Measurements from ENCODE around the gene DOCK4. TPM values are rescaled to one million over a fixed set of nuclear protein-coding genes. Genes with fewer than 3 reads are reported as not detected.

DOCK4 gene
- total RNA-seq, 3 donors from 2014 or later = 1.1 to 2.1 (median 2.1) TPM

GRCh38 chr7:111866787-111867186 lies 339.4 kb downstream of the DOCK4 start:
- H3K27me3 Mint-ChIP-seq (ENCODE audit: low read depth) = peaks cover 4% of the 10 kb centered on the region
- no peaks in the 10 kb centered on the region for H3K4me1 Mint-ChIP-seq (ENCODE audit: low read depth)

GRCh38 chr7:111865430-111865829 lies 340.8 kb downstream of the DOCK4 start:
- H3K4me1 Mint-ChIP-seq (ENCODE audit: low read depth) = no peaks in the 10 kb centered on the region
- H3K36me3 Mint-ChIP-seq (ENCODE audit: insufficient read depth) = no peaks in the 10 kb centered on the region
- DNase-seq (no peak), ATAC-seq (no peak)
- H3K9me3 Mint-ChIP-seq = no peaks in the 10 kb centered on the region
- H3K27me3 Mint-ChIP-seq (ENCODE audit: low read depth) = peaks cover 7% of the 10 kb centered on the region
- no peak overlapping the region for H3K4me3 Mint-ChIP-seq

More at GRCh38 chr7:111866787-111867186, 339.4 kb downstream of the DOCK4 start:
- no peak for ATAC-seq
- no peak overlapping the region for H3K4me3 Mint-ChIP-seq
- DNase-seq = no peak
- no peaks in the 10 kb centered on the region for H3K9me3 Mint-ChIP-seq
- H3K36me3 Mint-ChIP-seq (ENCODE audit: insufficient read depth) = no peaks in the 10 kb centered on the region

- Mint-ChIP-seq H3K27me3 (ENCODE audit: low read depth) (peaks cover 7% of the 10 kb centered on the region), H3K4me1 (ENCODE audit: low read depth) (no peaks in the 10 kb centered on the region), H3K36me3 (ENCODE audit: insufficient read depth) (no peaks in the 10 kb centered on the region), H3K4me3 (no peak overlapping the region), H3K9me3 (no peaks in the 10 kb centered on the region)
- no peak for ATAC-seq
- DNase-seq = no peak
Observed at GRCh38 chr7:111864291-111864976, 341.8 kb downstream of the DOCK4 start.

- Mint-ChIP-seq H3K4me1 (ENCODE audit: low read depth) (no peaks in the 10 kb centered on the region), H3K36me3 (ENCODE audit: insufficient read depth) (no peaks in the 10 kb centered on the region), H3K9me3 (no peaks in the 10 kb centered on the region), H3K4me3 (no peak overlapping the region), H3K27me3 (ENCODE audit: low read depth) (peaks cover 7% of the 10 kb centered on the region)
- no peak for DNase-seq
- ATAC-seq = no peak
Observed at GRCh38 chr7:111863269-111863668, 342.9 kb downstream of the DOCK4 start.

- DNase-seq (no peak), ATAC-seq (no peak)
- peaks cover 9% of the 10 kb centered on the region for H3K27me3 Mint-ChIP-seq (ENCODE audit: low read depth)
- no peaks in the 10 kb centered on the region for H3K4me1 Mint-ChIP-seq (ENCODE audit: low read depth)
- no peak overlapping the region for H3K4me3 Mint-ChIP-seq
- no peaks in the 10 kb centered on the region for H3K36me3 Mint-ChIP-seq (ENCODE audit: insufficient read depth)
- no peaks in the 10 kb centered on the region for H3K9me3 Mint-ChIP-seq
Observed at GRCh38 chr7:111860248-111860647, 346.0 kb downstream of the DOCK4 start.

- ATAC-seq = no peak
- H3K4me1 Mint-ChIP-seq (ENCODE audit: low read depth) = no peaks in the 10 kb centered on the region
Observed at GRCh38 chr7:111858331-111858730, 347.9 kb downstream of the DOCK4 start.

GRCh38 chr7:111855842-111856227 lies 350.4 kb downstream of the DOCK4 start:
- Mint-ChIP-seq H3K36me3 (ENCODE audit: insufficient read depth) (no peaks in the 10 kb centered on the region), H3K9me3 (no peaks in the 10 kb centered on the region), H3K4me1 (ENCODE audit: low read depth) (no peaks in the 10 kb centered on the region), H3K27me3 (ENCODE audit: low read depth) (peaks cover 12% of the 10 kb centered on the region), H3K4me3 (no peak overlapping the region)
- DNase-seq = no peak
- no peak for ATAC-seq

More at GRCh38 chr7:111858331-111858730, 347.9 kb downstream of the DOCK4 start:
- Mint-ChIP-seq H3K9me3 (no peaks in the 10 kb centered on the region), H3K4me3 (no peak overlapping the region), H3K36me3 (ENCODE audit: insufficient read depth) (no peaks in the 10 kb centered on the region), H3K27me3 (ENCODE audit: low read depth) (peaks cover 9% of the 10 kb centered on the region)
- DNase-seq = no peak

GRCh38 chr7:111855161-111855841 lies 350.9 kb downstream of the DOCK4 start:
- H3K4me3 Mint-ChIP-seq = no peak overlapping the region
- DNase-seq (no peak), ATAC-seq (peak in 1 of 2 donors; percentile 27)
- H3K36me3 Mint-ChIP-seq (ENCODE audit: insufficient read depth) = no peaks in the 10 kb centered on the region
- H3K27me3 Mint-ChIP-seq (ENCODE audit: low read depth) = peaks cover 9% of the 10 kb centered on the region
- H3K4me1 Mint-ChIP-seq (ENCODE audit: low read depth) = no peaks in the 10 kb centered on the region
- H3K9me3 Mint-ChIP-seq = peaks cover 5% of the 10 kb centered on the region

- H3K4me1 Mint-ChIP-seq (ENCODE audit: low read depth) = no peaks in the 10 kb centered on the region
- no peak overlapping the region for H3K4me3 Mint-ChIP-seq
- no peak for DNase-seq
- ATAC-seq = no peak
- H3K9me3 Mint-ChIP-seq = peaks cover 8% of the 10 kb centered on the region
- no peaks in the 10 kb centered on the region for H3K36me3 Mint-ChIP-seq (ENCODE audit: insufficient read depth)
- peaks cover 9% of the 10 kb centered on the region for H3K27me3 Mint-ChIP-seq (ENCODE audit: low read depth)
Observed at GRCh38 chr7:111853201-111853990, 352.8 kb downstream of the DOCK4 start.

GRCh38 chr7:111852081-111852480 lies 354.1 kb downstream of the DOCK4 start:
- peaks cover 8% of the 10 kb centered on the region for H3K9me3 Mint-ChIP-seq
- H3K4me1 Mint-ChIP-seq (ENCODE audit: low read depth) = no peaks in the 10 kb centered on the region
- DNase-seq (no peak), ATAC-seq (no peak)
- H3K36me3 Mint-ChIP-seq (ENCODE audit: insufficient read depth) = no peaks in the 10 kb centered on the region
- no peak overlapping the region for H3K4me3 Mint-ChIP-seq
- H3K27me3 Mint-ChIP-seq (ENCODE audit: low read depth) = peaks cover 11% of the 10 kb centered on the region

- Mint-ChIP-seq H3K9me3 (peaks cover 8% of the 10 kb centered on the region), H3K4me1 (ENCODE audit: low read depth) (no peaks in the 10 kb centered on the region), H3K36me3 (ENCODE audit: insufficient read depth) (no peaks in the 10 kb centered on the region), H3K4me3 (no peak overlapping the region), H3K27me3 (ENCODE audit: low read depth) (peaks cover 3% of the 10 kb centered on the region)
- DNase-seq (no peak), ATAC-seq (no peak)
Observed at GRCh38 chr7:111846898-111847297, 359.3 kb downstream of the DOCK4 start.

GRCh38 chr7:111845853-111846252 lies 360.3 kb downstream of the DOCK4 start:
- peaks cover 8% of the 10 kb centered on the region for H3K9me3 Mint-ChIP-seq
- H3K4me1 Mint-ChIP-seq (ENCODE audit: low read depth) = no peaks in the 10 kb centered on the region
- ATAC-seq (no peak), DNase-seq (no peak)
- no peaks in the 10 kb centered on the region for H3K36me3 Mint-ChIP-seq (ENCODE audit: insufficient read depth)
- H3K4me3 Mint-ChIP-seq = no peak overlapping the region
- H3K27me3 Mint-ChIP-seq (ENCODE audit: low read depth) = peaks cover 3% of the 10 kb centered on the region

GRCh38 chr7:111844904-111845671 lies 361.1 kb downstream of the DOCK4 start:
- no peak overlapping the region for H3K4me3 Mint-ChIP-seq
- no peak for DNase-seq
- H3K4me1 Mint-ChIP-seq (ENCODE audit: low read depth) = no peaks in the 10 kb centered on the region
- ATAC-seq = no peak
- H3K27me3 Mint-ChIP-seq (ENCODE audit: low read depth) = peaks cover 3% of the 10 kb centered on the region
- peaks cover under 1% of the 10 kb centered on the region for H3K9me3 Mint-ChIP-seq
- no peaks in the 10 kb centered on the region for H3K36me3 Mint-ChIP-seq (ENCODE audit: insufficient read depth)

- Mint-ChIP-seq H3K4me1 (ENCODE audit: low read depth) (no peaks in the 10 kb centered on the region), H3K4me3 (no peak overlapping the region), H3K9me3 (no peaks in the 10 kb centered on the region), H3K36me3 (ENCODE audit: insufficient read depth) (no peaks in the 10 kb centered on the region), H3K27me3 (ENCODE audit: low read depth) (peaks cover 3% of the 10 kb centered on the region)
- ATAC-seq = no peak
- no peak for DNase-seq
Observed at GRCh38 chr7:111842491-111842890, 363.7 kb downstream of the DOCK4 start.
